GM23338 (cell line): ENCODE data around the gene UBE2Q2. TPM values are rescaled to one million over a fixed set of nuclear protein-coding genes. Genes with fewer than 3 reads are reported as not detected.
A peak's percentile ranks its signal among the peaks of the same experiment; 100 is the strongest.

Experiments
- ATAC-seq: fragments of 200-7000 bp; cut with Tn5 transposase; 3 replicates; pipeline ENCODE4 v1.9.1; 2020
- DNase-seq: peaks from one replicate; pipeline ENCODE4 v3.0.0-alpha.2; 2015; ENCODE audit warnings: low spot score
- H2AFZ ChIP-seq: fragments of 200-600 bp; sonication (generic); 2 replicates; pipeline ENCODE4 v1.8.0; 2016; ENCODE audit warnings: antibody characterized with exemption, mild to moderate bottlenecking, moderate library complexity
- H3F3A ChIP-seq: fragments of 200-600 bp; sonication (generic); replicated peaks from 2 replicates; pipeline ENCODE4 v1.8.0; 2017; ENCODE audit warnings: antibody characterized with exemption, mixed run types, low read depth
- H3K27ac ChIP-seq: fragments of 200-600 bp; sonication (generic); 2 replicates; pipeline ENCODE4 v1.6.1; 2016; ENCODE audit warnings: low read depth
- H3K27me3 ChIP-seq: fragments of 200-600 bp; sonication (generic); 2 replicates; pipeline ENCODE4 v1.8.0; 2016; ENCODE audit warnings: mild to moderate bottlenecking, mixed run types, moderate library complexity; ENCODE audit not compliant: insufficient read depth
- H3K36me3 ChIP-seq: fragments of 200-600 bp; sonication (generic); 2 replicates; pipeline ENCODE4 v1.8.0; 2016; ENCODE audit warnings: mild to moderate bottlenecking; ENCODE audit not compliant: insufficient read depth
- H3K4me1 ChIP-seq: fragments of 200-600 bp; sonication (generic); 2 replicates; pipeline ENCODE4 v1.8.0; 2016; ENCODE audit warnings: mild to moderate bottlenecking, moderate library complexity; ENCODE audit not compliant: insufficient read depth
- H3K4me2 ChIP-seq: fragments of 200-600 bp; sonication (generic); 2 replicates; pipeline ENCODE4 v1.7.1; 2017; ENCODE audit warnings: mixed run types
- H3K4me3 ChIP-seq: fragments of 200-600 bp; sonication (generic); 2 replicates; pipeline ENCODE4 v1.6.1; 2016; ENCODE audit warnings: mixed run types
- H3K79me2 ChIP-seq: fragments of 200-600 bp; sonication (generic); replicated peaks from 2 replicates; pipeline ENCODE4 v1.8.0; 2017; ENCODE audit warnings: mild to moderate bottlenecking; ENCODE audit not compliant: insufficient read depth
- H3K9me2 ChIP-seq: fragments of 200-600 bp; sonication (generic); 2 replicates; pipeline ENCODE4 v1.8.0; 2017; ENCODE audit not compliant: insufficient read depth
- H4K20me1 ChIP-seq: fragments of 200-600 bp; sonication (generic); replicated peaks from 2 replicates; pipeline ENCODE4 v1.8.0; 2017; ENCODE audit warnings: mild to moderate bottlenecking; ENCODE audit not compliant: insufficient read depth
- H3K27ac Mint-ChIP-seq: 2 replicates; pipeline ENCODE4 v1.8.0; 2020; ENCODE audit warnings: inconsistent platforms, mild to moderate bottlenecking, moderate library complexity, mixed read lengths
- H3K27me3 Mint-ChIP-seq: 3 replicates; pipeline ENCODE4 v1.8.0; 2022; ENCODE audit warnings: low read depth, mild to moderate bottlenecking, moderate library complexity, mixed read lengths, inconsistent platforms; ENCODE audit not compliant: insufficient read depth, poor library complexity
- H3K36me3 Mint-ChIP-seq: 3 replicates; pipeline ENCODE4 v1.8.0; 2021; ENCODE audit warnings: low read depth, mild to moderate bottlenecking, inconsistent platforms, moderate library complexity, mixed read lengths
- H3K4me1 Mint-ChIP-seq: 3 replicates; pipeline ENCODE4 v1.8.0; 2020; ENCODE audit warnings: mild to moderate bottlenecking, inconsistent platforms, mixed read lengths
- H3K4me3 Mint-ChIP-seq: 3 replicates; pipeline ENCODE4 v1.8.0; 2021; ENCODE audit warnings: moderate library complexity, mild to moderate bottlenecking, inconsistent platforms, mixed read lengths
- H3K9me3 Mint-ChIP-seq: 3 replicates; pipeline ENCODE4 v1.8.0; 2020; ENCODE audit warnings: moderate library complexity, mild to moderate bottlenecking, inconsistent platforms, mixed read lengths
- CREB1 ChIP-seq: fragments of 250-450 bp; sonication (Bioruptor Pico); IDR thresholded peaks from 2 replicates; pipeline ENCODE4 v1.5.0; 2020; ENCODE audit warnings: low read depth, mild to moderate bottlenecking, moderate library complexity
- EZH2phosphoT487 ChIP-seq: fragments of 200-600 bp; sonication (generic); IDR thresholded peaks from one replicate; pipeline ENCODE4 v1.8.1; 2018; ENCODE audit warnings: antibody characterized with exemption; ENCODE audit not compliant: unreplicated experiment
- JUNB ChIP-seq: IDR thresholded peaks from one replicate; pipeline ENCODE4 v1.6.1; 2016; ENCODE audit warnings: antibody characterized with exemption; ENCODE audit not compliant: unreplicated experiment
- NANOG ChIP-seq: IDR thresholded peaks from 2 replicates; pipeline ENCODE4 v1.6.1; 2016; ENCODE audit warnings: antibody characterized with exemption, borderline replicate concordance
- STAT1 ChIP-seq: IDR thresholded peaks from one replicate; pipeline ENCODE4 v1.6.1; 2016; ENCODE audit warnings: antibody characterized with exemption; ENCODE audit not compliant: unreplicated experiment
- ZNF331 ChIP-seq: fragments of 250-450 bp; sonication (Bioruptor Pico); IDR thresholded peaks from 2 replicates; pipeline ENCODE4 v1.5.0; 2020; ENCODE audit warnings: low read depth, mild to moderate bottlenecking, moderate library complexity
- polyA plus RNA-seq: library from polyadenylated mRNA; unstranded; fragments of >200 nt; fragmentation: Nextera tagmentation; extraction: Ambion mirVana; gene quantifications from 2 replicates; pipeline ENCODE4 v1.2.1, GENCODE V29; 2016
- total RNA-seq: library from RNA; depleted of rRNA; stranded (reverse); fragments of >200 nt; shearing (Covaris generic); gene quantifications from 2 replicates; pipeline ENCODE4 v1.2.3, GENCODE V29; 2014
- TF ChIP-seq, protein P1 (sequence below), 2 experiments: fragments of 200-600 bp in 1 of 2; sonication (generic) in 1 of 2; conservative IDR thresholded peaks; 2 replicates each; pipeline versions ENCODE4 v1.5.1 to v1.6.1; 2016 to 2017; ENCODE audit warnings: antibody characterized with exemption in 2 of 2, low read depth in 2 of 2, mild to moderate bottlenecking in 2 of 2, moderate library complexity in 1 of 2
- TF ChIP-seq, protein P2 (sequence below): IDR thresholded peaks from one replicate; pipeline ENCODE4 v1.6.1; 2018; ENCODE audit warnings: antibody characterized with exemption; ENCODE audit not compliant: unreplicated experiment

The UBE2Q2 gene
- total and polyA plus RNA-seq, 2 experiments from 2014 or later = 23.7 to 29.3 TPM

DNA sequence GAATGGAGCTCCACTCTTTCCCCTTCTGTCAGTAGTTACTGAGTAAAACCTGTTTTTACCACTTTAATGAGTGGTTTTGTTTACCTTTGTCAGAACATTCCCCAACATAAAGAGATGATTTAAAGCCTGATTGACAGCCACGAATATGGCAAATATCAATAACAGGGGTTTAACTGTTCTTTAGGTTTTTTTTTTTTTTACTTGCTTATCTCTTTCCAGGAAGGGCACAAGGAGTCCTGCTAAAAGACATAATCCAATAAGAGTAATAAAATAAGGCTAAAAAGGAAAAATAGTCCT lies 11.5 kb upstream of the UBE2Q2 start:
- Mint-ChIP-seq H3K4me1 (peaks cover 17% of the 10 kb centered on the region), H3K9me3 (no peaks in the 10 kb centered on the region; the same call in 2 of the 3 replicates)
- no peak overlapping the region for H3K4me3 ChIP-seq

DNA sequence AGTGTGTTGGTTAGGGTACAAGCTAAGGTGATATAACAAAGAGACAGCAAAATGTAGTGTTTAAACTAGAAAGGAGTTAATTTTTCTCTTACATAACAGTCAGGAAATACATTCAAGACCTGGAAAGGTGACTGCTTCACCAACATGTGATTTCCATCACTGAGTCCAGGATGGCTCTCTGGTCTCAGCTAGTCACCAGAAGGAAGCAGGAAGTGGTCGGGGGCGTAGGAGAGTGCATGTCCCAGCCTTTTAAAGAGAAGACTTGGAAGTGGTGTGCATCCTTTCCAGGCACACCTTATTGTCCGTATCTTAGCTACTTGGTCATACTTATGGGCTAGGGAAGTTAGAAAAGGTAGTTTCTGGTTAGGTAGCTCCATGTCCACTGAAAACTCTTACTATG lies 11.1 kb upstream of the UBE2Q2 start:
- Mint-ChIP-seq H3K36me3 (no peaks in the 10 kb centered on the region), H3K4me1 (peaks cover 17% of the 10 kb centered on the region), H3K9me3 (no peaks in the 10 kb centered on the region; the same call in 2 of the 3 replicates), H3K27me3 (no peaks in the 10 kb centered on the region), H3K4me3 (no peak overlapping the region), H3K27ac (no peak overlapping the region)
- no peaks in the 10 kb centered on the region for H3K36me3 ChIP-seq
- H3K4me2 ChIP-seq = no peak overlapping the region
- no peaks in the 10 kb centered on the region for H3K79me2 ChIP-seq
- DNase-seq = no peak
- H4K20me1 ChIP-seq = no peaks in the 10 kb centered on the region
- H3K4me3 ChIP-seq = no peak overlapping the region
- H3K9me2 ChIP-seq = 0 out of 2 replicates have a peak, but pooled peaks cover 3% of the 10 kb centered on the region
- TF ChIP-seq NANOG (no peak), CREB1 (no peak), EZH2phosphoT487 (no peak), STAT1 (no peak)
- TF ChIP-seq, protein P1, sequence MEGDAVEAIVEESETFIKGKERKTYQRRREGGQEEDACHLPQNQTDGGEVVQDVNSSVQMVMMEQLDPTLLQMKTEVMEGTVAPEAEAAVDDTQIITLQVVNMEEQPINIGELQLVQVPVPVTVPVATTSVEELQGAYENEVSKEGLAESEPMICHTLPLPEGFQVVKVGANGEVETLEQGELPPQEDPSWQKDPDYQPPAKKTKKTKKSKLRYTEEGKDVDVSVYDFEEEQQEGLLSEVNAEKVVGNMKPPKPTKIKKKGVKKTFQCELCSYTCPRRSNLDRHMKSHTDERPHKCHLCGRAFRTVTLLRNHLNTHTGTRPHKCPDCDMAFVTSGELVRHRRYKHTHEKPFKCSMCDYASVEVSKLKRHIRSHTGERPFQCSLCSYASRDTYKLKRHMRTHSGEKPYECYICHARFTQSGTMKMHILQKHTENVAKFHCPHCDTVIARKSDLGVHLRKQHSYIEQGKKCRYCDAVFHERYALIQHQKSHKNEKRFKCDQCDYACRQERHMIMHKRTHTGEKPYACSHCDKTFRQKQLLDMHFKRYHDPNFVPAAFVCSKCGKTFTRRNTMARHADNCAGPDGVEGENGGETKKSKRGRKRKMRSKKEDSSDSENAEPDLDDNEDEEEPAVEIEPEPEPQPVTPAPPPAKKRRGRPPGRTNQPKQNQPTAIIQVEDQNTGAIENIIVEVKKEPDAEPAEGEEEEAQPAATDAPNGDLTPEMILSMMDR (conservative IDR thresholded peaks at IDR 0.05; ENCODE audit: low read depth in 2 of 2) = no peak
- TF ChIP-seq, protein P2, sequence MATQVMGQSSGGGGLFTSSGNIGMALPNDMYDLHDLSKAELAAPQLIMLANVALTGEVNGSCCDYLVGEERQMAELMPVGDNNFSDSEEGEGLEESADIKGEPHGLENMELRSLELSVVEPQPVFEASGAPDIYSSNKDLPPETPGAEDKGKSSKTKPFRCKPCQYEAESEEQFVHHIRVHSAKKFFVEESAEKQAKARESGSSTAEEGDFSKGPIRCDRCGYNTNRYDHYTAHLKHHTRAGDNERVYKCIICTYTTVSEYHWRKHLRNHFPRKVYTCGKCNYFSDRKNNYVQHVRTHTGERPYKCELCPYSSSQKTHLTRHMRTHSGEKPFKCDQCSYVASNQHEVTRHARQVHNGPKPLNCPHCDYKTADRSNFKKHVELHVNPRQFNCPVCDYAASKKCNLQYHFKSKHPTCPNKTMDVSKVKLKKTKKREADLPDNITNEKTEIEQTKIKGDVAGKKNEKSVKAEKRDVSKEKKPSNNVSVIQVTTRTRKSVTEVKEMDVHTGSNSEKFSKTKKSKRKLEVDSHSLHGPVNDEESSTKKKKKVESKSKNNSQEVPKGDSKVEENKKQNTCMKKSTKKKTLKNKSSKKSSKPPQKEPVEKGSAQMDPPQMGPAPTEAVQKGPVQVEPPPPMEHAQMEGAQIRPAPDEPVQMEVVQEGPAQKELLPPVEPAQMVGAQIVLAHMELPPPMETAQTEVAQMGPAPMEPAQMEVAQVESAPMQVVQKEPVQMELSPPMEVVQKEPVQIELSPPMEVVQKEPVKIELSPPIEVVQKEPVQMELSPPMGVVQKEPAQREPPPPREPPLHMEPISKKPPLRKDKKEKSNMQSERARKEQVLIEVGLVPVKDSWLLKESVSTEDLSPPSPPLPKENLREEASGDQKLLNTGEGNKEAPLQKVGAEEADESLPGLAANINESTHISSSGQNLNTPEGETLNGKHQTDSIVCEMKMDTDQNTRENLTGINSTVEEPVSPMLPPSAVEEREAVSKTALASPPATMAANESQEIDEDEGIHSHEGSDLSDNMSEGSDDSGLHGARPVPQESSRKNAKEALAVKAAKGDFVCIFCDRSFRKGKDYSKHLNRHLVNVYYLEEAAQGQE = no peak
- H3K27ac ChIP-seq = no peak overlapping the region
- 0 out of 2 replicates have a peak overlapping the region, but pooled peaks have one; percentile 32 for H2AFZ ChIP-seq
- H3F3A ChIP-seq = no peaks in the 10 kb centered on the region
- H3K4me1 ChIP-seq = peaks cover 15% of the 10 kb centered on the region; the same call in 1 of the 2 replicates
- no peaks in the 10 kb centered on the region for H3K27me3 ChIP-seq
- no peak for ATAC-seq

More for the DNA sequence above, 11.5 kb upstream of the UBE2Q2 start:
- Histone ChIP-seq H3K27me3 (no peaks in the 10 kb centered on the region), H3K4me2 (no peak overlapping the region), H4K20me1 (no peaks in the 10 kb centered on the region), H2AFZ (no peak overlapping the region), H3F3A (no peaks in the 10 kb centered on the region), H3K9me2 (0 out of 2 replicates have a peak, but pooled peaks cover 3% of the 10 kb centered on the region), H3K36me3 (no peaks in the 10 kb centered on the region), H3K79me2 (no peaks in the 10 kb centered on the region), H3K4me1 (peaks cover 15% of the 10 kb centered on the region; the same call in 1 of the 2 replicates), H3K27ac (no peak overlapping the region)
- TF ChIP-seq ZNF331 (CRISPR knock-in tag) (no peak), JUNB (no peak), NANOG (no peak)
- TF ChIP-seq, protein P2 = no peak
- Mint-ChIP-seq H3K27me3 (no peaks in the 10 kb centered on the region), H3K36me3 (no peaks in the 10 kb centered on the region), H3K4me3 (no peak overlapping the region), H3K27ac (no peak overlapping the region)
- DNase-seq (no peak), ATAC-seq (no peak)
